Myometrial cell (primary cell): ENCODE measurements around the gene SMIM32. TPM values are rescaled to one million over a fixed set of nuclear protein-coding genes. Genes with fewer than 3 reads are reported as not detected.

Experiments
- total RNA-seq: library from RNA; depleted of rRNA; stranded (reverse); fragments of >200 nt; gene quantifications from 2 replicates; pipeline ENCODE4 v1.2.3, GENCODE V29; 2015

Gene SMIM32
- not detected in 2 replicates for total RNA-seq

GRCh38 chr5:136192526-136193321 is at the start of gene SMIM32:
Gene SMIM32 (minus strand): TSS chr5:136193162. CDS start chr5:136192524, 638 bp downstream.

Other genes starting within 250 kb of the SMIM32 start
- gene LECT2, start 238.2 kb downstream of the SMIM32 start, total RNA-seq: not detected in 2 replicates
- gene TGFBI, start 164.2 kb downstream of the SMIM32 start, total RNA-seq: 669 and 671 TPM in 2 replicates
- 28.0 and 39.7 TPM in 2 replicates for gene SMAD5, start 60.3 kb downstream of the SMIM32 start, total RNA-seq
- gene TRPC7, start 172.4 kb upstream of the SMIM32 start, total RNA-seq: not detected in 2 replicates